HG03108 (cell line): ENCODE data around the gene NOL9.

Experiments used
- ATAC-seq: cut with Tn5 transposase; IDR thresholded peaks from one replicate; pipeline ENCODE4 v1.9.1; 2021; ENCODE audit warnings: moderate library complexity; ENCODE audit not compliant: unreplicated experiment

Gene NOL9

GRCh38 chr1:6591222-6591621 is 36.9 kb upstream of the NOL9 start:
- ATAC-seq: no peak

DNA sequence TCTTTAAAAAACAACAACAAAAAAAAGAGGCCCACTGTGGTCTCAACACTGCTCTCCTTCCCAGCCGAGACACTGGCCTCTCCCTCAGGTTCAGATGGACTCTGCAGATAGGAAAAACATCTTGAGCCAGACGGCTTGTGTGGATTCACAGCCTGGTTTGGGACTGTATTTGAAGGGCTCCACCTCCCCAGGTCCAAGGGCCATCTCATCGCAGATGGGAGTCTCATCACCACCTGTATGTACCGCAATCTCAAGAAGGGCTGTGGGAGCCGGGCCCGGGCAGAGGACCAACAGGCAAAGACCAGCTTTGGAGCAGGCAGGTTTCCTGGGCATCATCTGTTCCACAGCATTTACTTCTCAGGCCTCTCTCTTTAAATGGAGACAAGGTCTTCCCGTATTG is 35.7 kb upstream of the NOL9 start:
- no peak for ATAC-seq

- no peak for ATAC-seq
Observed at GRCh38 chr1:6588893-6589520, 34.7 kb upstream of the NOL9 start.

DNA sequence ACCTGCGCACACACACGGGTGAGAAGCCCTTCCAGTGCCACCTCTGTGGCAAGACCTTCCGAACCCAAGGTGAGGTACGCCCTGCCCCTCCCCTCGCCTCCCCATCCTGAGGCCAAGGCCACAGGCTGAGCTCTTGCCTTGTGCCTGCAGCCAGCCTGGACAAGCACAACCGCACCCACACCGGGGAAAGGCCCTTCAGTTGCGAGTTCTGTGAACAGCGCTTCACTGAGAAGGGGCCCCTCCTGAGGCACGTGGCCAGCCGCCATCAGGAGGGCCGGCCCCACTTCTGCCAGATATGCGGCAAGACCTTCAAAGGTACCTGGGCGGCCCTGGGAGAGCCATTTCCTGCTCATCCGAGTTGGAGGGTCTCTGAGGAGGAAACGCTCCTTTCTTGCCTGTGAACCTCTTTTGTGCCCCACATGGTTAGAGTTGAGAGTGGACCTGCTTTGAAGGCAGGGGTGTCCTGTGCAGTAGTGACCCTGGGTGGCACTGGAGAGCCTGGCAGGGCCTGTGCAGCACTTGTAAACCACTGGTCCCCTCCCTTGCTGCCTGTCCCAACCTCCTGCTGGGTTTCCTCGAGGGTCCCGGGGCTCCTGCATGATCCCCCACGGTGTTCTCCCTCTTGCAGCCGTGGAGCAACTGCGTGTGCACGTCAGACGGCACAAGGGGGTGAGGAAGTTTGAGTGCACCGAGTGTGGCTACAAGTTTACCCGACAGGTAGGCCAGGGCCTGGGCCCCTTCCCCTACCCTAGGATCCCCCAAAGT is 34.0 kb upstream of the NOL9 start:
- no peak for ATAC-seq

DNA sequence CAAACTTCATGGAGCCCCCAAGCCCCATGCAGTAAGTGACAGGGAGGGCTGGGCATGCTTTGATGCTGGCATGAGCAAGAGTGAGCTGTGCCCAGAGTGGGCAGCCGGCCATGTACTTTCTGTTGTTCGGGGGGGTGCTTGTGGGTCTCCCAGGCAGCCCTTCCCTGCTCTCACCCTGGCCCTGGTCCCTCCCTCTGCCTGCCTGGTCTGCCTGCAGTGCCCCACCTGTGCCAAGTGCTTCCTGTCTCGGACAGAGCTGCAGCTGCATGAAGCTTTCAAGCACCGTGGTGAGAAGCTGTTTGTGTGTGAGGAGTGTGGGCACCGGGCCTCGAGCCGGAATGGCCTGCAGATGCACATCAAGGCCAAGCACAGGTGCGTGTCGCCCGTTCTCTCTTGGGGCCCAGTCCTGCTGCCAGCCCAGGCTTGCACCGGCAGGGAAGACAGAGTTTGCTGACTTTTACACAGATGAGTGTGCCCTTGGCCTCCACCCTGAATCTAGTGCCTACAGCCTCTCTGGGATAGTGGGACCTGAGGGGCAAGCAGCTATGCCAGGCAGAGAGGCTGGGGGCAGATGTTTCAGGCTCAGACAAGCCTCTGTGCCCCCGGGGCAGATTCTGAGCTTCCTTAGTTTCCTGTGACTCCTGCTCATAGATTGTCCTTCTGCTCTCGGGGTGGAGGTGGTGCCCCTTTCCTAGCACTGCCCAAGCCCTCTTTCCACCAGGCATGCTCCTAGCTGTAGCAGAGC is 33.1 kb upstream of the NOL9 start:
- no peak for ATAC-seq

DNA sequence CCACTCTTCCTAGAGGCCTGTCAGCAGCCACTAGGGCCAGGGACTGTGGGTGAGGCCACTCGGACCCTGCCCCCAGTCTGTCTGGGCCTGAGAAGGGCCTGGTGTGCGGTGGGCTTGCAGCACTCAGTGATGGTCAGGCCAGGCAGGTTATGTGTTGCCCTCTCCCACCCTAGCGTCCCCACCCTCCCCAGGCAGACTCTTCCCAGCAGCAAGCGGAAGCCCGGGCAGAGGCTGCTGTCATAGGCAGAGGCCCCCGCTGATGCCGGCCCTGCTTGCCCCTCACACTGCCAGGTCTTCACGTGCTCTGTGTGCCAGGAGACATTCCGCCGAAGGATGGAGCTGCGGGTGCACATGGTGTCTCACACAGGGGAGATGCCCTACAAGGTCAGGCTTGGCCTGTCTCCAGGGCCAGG is 32.1 kb upstream of the NOL9 start:
- no peak for ATAC-seq

DNA sequence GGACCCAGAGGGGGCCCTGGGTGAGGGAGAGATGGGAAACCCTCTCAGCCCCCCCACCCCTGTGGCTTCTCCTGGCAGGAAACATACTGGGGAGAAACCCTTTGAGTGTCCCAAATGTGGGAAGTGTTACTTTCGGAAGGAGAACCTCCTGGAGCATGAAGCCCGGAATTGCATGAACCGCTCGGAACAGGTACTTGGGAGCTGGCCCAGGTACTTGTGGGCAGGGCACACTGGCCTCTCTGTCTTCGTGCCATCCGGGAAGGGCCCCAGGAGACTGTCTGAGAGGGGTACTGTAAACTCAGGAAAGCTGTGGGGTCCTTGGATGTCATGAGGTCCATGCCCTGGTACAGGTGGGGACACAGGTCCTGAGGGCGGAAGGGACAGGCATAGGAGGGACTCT is 31.5 kb upstream of the NOL9 start:
- no peak for ATAC-seq

- ATAC-seq: no peak
Observed at GRCh38 chr1:6585081-6585722, 30.9 kb upstream of the NOL9 start.

DNA sequence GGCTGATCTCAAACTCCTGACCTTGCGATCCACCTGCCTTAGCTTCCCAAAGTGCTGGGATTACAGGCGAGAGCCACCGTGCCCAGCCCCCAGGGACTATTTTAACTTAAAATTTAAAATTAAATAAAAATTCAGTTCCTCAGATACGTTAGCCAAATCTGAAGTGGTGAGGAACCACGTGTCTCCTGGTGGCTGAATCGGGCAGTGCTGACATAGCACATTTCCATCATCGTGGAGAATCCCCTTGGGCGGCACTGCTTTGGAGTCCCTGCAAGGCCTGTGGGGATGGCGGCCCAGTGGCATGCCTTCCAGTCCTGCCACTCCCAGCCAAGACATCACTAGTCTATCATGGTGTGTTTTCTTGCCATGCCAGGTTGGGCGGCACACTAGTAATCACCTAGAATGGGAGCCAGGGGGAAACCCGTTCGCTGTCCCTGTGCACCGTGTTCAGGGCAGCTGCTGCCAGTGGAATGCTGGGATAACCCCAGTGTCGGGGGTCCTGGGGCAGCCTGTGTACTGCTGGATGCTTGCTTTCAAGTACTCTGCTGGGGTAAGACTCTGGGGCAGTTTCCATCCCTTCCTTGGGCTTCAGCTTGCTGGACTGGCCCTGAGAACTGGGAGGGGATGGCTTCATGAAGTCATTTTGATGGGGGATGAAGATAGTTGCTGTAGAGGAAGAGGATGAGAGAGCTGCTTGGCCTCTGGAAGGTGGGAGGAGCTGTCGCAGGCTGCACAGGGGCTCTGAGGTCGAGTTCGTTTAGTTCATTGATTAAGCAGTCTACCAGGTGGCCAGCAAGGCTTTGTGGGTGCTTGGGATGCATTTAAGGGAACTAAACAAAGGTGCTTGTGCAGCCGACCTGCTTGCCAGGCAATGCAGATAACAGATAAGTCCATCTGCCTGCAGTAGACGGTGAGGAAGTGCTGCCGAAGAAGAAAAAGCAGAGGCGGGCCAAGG is 30.1 kb upstream of the NOL9 start:
- ATAC-seq: no peak

GRCh38 chr1:6582370-6582769 is 28.1 kb upstream of the NOL9 start:
- ATAC-seq: no peak

DNA sequence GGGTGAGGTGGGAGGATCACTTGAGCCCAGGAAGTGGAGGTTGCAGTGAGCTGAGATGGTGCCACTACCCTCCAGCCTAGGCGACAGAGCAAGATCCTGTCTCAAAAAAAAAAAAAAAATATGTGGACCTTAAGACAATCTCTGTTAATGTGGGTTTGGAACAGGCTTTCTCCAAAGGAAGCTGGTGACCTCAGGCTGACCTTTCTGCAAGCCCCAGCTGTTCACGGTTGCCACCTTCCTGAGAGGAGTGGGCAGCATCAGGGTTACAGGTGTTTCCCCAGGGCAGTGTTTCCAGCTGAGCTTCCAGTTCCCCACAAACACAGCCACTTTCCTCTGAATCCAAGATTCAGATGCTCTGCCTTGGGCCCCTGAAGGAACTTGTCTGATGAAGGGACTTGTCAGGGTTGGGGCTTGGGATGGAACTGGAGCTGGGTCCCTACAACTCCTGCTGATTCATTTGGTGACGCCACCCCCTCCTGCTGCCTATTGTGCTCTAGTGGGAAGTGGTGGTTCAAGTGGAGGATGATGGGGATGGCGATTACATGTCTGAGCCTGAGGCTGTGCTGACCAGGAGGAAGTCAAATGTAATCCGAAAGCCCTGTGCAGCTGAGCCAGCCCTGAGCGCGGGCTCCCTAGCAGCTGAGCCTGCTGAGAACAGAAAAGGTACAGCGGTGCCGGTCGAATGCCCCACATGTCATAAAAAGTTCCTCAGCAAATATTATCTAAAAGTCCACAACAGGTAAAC is 27.4 kb upstream of the NOL9 start:
- no peak for ATAC-seq

- no peak for ATAC-seq
Observed at GRCh38 chr1:6580593-6581409, 26.5 kb upstream of the NOL9 start.

- ATAC-seq: no peak
Observed at GRCh38 chr1:6580119-6580592, 25.8 kb upstream of the NOL9 start.

- ATAC-seq: peak; percentile 94
Observed at GRCh38 chr1:6579374-6580118, 25.2 kb upstream of the NOL9 start, which contains the start of gene ZBTB48. TSS of gene ZBTB48 (plus strand) at chr1:6579994. CDS start at chr1:6580610, 616 bp downstream.

DNA sequence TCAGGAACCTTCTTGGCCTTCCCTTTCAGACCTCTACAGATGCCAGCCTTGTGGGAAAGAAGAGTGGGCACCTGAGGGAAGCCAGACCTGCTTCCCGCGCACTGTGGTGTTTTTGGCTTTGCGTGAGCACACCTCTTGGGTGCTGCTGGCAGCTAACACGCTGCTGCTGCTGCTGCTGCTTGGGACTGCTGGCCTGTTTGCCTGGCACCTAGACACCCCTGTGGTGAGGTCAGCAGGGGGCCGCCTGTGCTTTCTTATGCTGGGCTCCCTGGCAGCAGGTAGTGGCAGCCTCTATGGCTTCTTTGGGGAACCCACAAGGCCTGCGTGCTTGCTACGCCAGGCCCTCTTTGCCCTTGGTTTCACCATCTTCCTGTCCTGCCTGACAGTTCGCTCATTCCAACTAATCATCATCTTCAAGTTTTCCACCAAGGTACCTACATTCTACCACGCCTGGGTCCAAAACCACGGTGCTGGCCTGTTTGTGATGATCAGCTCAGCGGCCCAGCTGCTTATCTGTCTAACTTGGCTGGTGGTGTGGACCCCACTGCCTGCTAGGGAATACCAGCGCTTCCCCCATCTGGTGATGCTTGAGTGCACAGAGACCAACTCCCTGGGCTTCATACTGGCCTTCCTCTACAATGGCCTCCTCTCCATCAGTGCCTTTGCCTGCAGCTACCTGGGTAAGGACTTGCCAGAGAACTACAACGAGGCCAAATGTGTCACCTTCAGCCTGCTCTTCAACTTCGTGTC is 24.5 kb upstream of the NOL9 start:
- ATAC-seq: no peak

- ATAC-seq: no peak
Observed at GRCh38 chr1:6577831-6578525, 23.7 kb upstream of the NOL9 start.

- ATAC-seq: no peak
Observed at GRCh38 chr1:6574818-6575217, 20.5 kb upstream of the NOL9 start.
